ENCODE results near the gene VENTX. TPM values are rescaled to one million over a fixed set of nuclear protein-coding genes. Genes with fewer than 3 reads are reported as not detected.

The VENTX gene
- total and polyA plus RNA-seq, 2 donors: 1.3 TPM; not detected in 1

- no peak overlapping the region for H3K27ac ChIP-seq (ENCODE audit: low read depth)
- H3K36me3 ChIP-seq (ENCODE audit: insufficient read depth): no peaks in the 10 kb centered on the region
- no peaks in the 10 kb centered on the region for H3K4me1 ChIP-seq (ENCODE audit: insufficient read depth)
- 35% methylated on average over 26 of the region's 26 CpGs for WGBS
- no peak overlapping the region for H3K4me3 ChIP-seq (ENCODE audit: low read depth, low read length)
- no peak for DNase-seq (ENCODE audit: extremely low spot score)
Measured at GRCh38 chr10:133274751-133275683, 37.4 kb downstream of the VENTX start.

GRCh38 chr10:133275684-133276092 is 38.0 kb downstream of the VENTX start:
- H3K4me3 ChIP-seq (ENCODE audit: low read depth, low read length): peak overlapping the region; percentile 12
- peaks cover 3% of the 10 kb centered on the region for H3K36me3 ChIP-seq (ENCODE audit: insufficient read depth)
- DNase-seq (ENCODE audit: extremely low spot score): no peak
- WGBS: 33% methylated on average over 12 of the region's 12 CpGs
- no peaks in the 10 kb centered on the region for H3K4me1 ChIP-seq (ENCODE audit: insufficient read depth)
- H3K27ac ChIP-seq (ENCODE audit: low read depth): no peak overlapping the region

GRCh38 chr10:133276100-133276434 is 38.4 kb downstream of the VENTX start:
- Histone ChIP-seq H3K4me1 (ENCODE audit: insufficient read depth) (no peaks in the 10 kb centered on the region), H3K36me3 (ENCODE audit: insufficient read depth) (peaks cover 3% of the 10 kb centered on the region), H3K4me3 (ENCODE audit: low read depth, low read length) (peak overlapping the region; percentile 12), H3K27ac (ENCODE audit: low read depth) (no peak overlapping the region)
- DNase-seq (ENCODE audit: extremely low spot score): no peak
- WGBS: 21% methylated on average over 6 of the region's 6 CpGs

- DNase-seq (ENCODE audit: extremely low spot score): no peak
- Histone ChIP-seq H3K4me3 (ENCODE audit: low read depth, low read length) (peak within 1 kb of the TSS; percentile 21), H3K27ac (ENCODE audit: low read depth) (no peak within 1 kb of the TSS), H3K36me3 (ENCODE audit: insufficient read depth) (peaks cover 3% of the 10 kb centered on the region), H3K4me1 (ENCODE audit: insufficient read depth) (no peaks in the 10 kb centered on the region)
- 5% methylated on average over 63 of the region's 63 CpGs for WGBS
Measured at GRCh38 chr10:133276435-133277201, 39.0 kb downstream of the VENTX start, which contains the start of gene ADAM8. TSS of gene ADAM8 (minus strand) at chr10:133276868. CDS start at chr10:133276817, 51 bp downstream.

- DNase-seq (ENCODE audit: extremely low spot score): no peak
- Histone ChIP-seq H3K4me1 (ENCODE audit: insufficient read depth) (no peaks in the 10 kb centered on the region), H3K36me3 (ENCODE audit: insufficient read depth) (peaks cover 4% of the 10 kb centered on the region), H3K4me3 (ENCODE audit: low read depth, low read length) (no peak overlapping the region), H3K27ac (ENCODE audit: low read depth) (no peak overlapping the region)
- WGBS: 59% methylated on average over 25 of the region's 25 CpGs
Measured at GRCh38 chr10:133277277-133277992, 39.8 kb downstream of the VENTX start.

GRCh38 chr10:133277993-133278576 is 40.4 kb downstream of the VENTX start:
- no peaks in the 10 kb centered on the region for H3K4me1 ChIP-seq (ENCODE audit: insufficient read depth)
- peaks cover 4% of the 10 kb centered on the region for H3K36me3 ChIP-seq (ENCODE audit: insufficient read depth)
- 67% methylated on average over 12 of the region's 12 CpGs for WGBS
- H3K27ac ChIP-seq (ENCODE audit: low read depth): no peak overlapping the region
- no peak overlapping the region for H3K4me3 ChIP-seq (ENCODE audit: low read depth, low read length)
- DNase-seq (ENCODE audit: extremely low spot score): no peak

- H3K4me3 ChIP-seq (ENCODE audit: low read depth, low read length): no peak overlapping the region
- 67% methylated on average over 19 of the region's 19 CpGs for WGBS
- peaks cover 4% of the 10 kb centered on the region for H3K36me3 ChIP-seq (ENCODE audit: insufficient read depth)
- no peaks in the 10 kb centered on the region for H3K4me1 ChIP-seq (ENCODE audit: insufficient read depth)
- peak overlapping the region; percentile 71 for H3K27ac ChIP-seq (ENCODE audit: low read depth)
- DNase-seq (ENCODE audit: extremely low spot score): no peak
Measured at GRCh38 chr10:133278577-133279265, 41.1 kb downstream of the VENTX start.

GRCh38 chr10:133279326-133280226 is 41.9 kb downstream of the VENTX start:
- 82% methylated on average over 24 of the region's 24 CpGs for WGBS
- H3K36me3 ChIP-seq (ENCODE audit: insufficient read depth): peaks cover 7% of the 10 kb centered on the region
- H3K27ac ChIP-seq (ENCODE audit: low read depth): no peak overlapping the region
- H3K4me1 ChIP-seq (ENCODE audit: insufficient read depth): no peaks in the 10 kb centered on the region
- H3K4me3 ChIP-seq (ENCODE audit: low read depth, low read length): no peak overlapping the region
- DNase-seq (ENCODE audit: extremely low spot score): no peak

GRCh38 chr10:133280391-133281059 is 42.9 kb downstream of the VENTX start:
- Histone ChIP-seq H3K4me1 (ENCODE audit: insufficient read depth) (no peaks in the 10 kb centered on the region), H3K27ac (ENCODE audit: low read depth) (no peak overlapping the region), H3K4me3 (ENCODE audit: low read depth, low read length) (no peak overlapping the region), H3K36me3 (ENCODE audit: insufficient read depth) (peaks cover 7% of the 10 kb centered on the region)
- WGBS: 94% methylated on average over 10 of the region's 10 CpGs
- no peak for DNase-seq (ENCODE audit: extremely low spot score)

GRCh38 chr10:133281084-133281483 is 43.4 kb downstream of the VENTX start:
- no peak for DNase-seq (ENCODE audit: extremely low spot score)
- Histone ChIP-seq H3K27ac (ENCODE audit: low read depth) (no peak overlapping the region), H3K4me3 (ENCODE audit: low read depth, low read length) (no peak overlapping the region), H3K4me1 (ENCODE audit: insufficient read depth) (no peaks in the 10 kb centered on the region), H3K36me3 (ENCODE audit: insufficient read depth) (peaks cover 7% of the 10 kb centered on the region)
- 95% methylated on average over 15 of the region's 15 CpGs for WGBS

GRCh38 chr10:133281628-133282372 is 44.1 kb downstream of the VENTX start:
- Histone ChIP-seq H3K4me1 (ENCODE audit: insufficient read depth) (no peaks in the 10 kb centered on the region), H3K4me3 (ENCODE audit: low read depth, low read length) (no peak overlapping the region), H3K27ac (ENCODE audit: low read depth) (no peak overlapping the region), H3K36me3 (ENCODE audit: insufficient read depth) (peaks cover 7% of the 10 kb centered on the region)
- WGBS: 92% methylated on average over 38 of the region's 38 CpGs
- no peak for DNase-seq (ENCODE audit: extremely low spot score)

Data from urinary bladder (tissue), 4 donors.